PC-3 (cell line): ENCODE results near the gene MLPH.

Source experiments
- EZH2phosphoT487 ChIP-seq: fragments of 300-600 bp; sonication (generic); IDR thresholded peaks from 2 replicates; pipeline ENCODE4 v1.6.1; 2018; ENCODE audit warnings: mild to moderate bottlenecking, antibody characterized with exemption, low read length, borderline replicate concordance
- TF ChIP-seq, protein P1 (sequence below): fragments of 300-600 bp; sonication (generic); conservative IDR thresholded peaks from 2 replicates; pipeline ENCODE4 v1.5.1; 2017; ENCODE audit warnings: antibody characterized with exemption, low read depth, mild to moderate bottlenecking, low read length

DNA sequence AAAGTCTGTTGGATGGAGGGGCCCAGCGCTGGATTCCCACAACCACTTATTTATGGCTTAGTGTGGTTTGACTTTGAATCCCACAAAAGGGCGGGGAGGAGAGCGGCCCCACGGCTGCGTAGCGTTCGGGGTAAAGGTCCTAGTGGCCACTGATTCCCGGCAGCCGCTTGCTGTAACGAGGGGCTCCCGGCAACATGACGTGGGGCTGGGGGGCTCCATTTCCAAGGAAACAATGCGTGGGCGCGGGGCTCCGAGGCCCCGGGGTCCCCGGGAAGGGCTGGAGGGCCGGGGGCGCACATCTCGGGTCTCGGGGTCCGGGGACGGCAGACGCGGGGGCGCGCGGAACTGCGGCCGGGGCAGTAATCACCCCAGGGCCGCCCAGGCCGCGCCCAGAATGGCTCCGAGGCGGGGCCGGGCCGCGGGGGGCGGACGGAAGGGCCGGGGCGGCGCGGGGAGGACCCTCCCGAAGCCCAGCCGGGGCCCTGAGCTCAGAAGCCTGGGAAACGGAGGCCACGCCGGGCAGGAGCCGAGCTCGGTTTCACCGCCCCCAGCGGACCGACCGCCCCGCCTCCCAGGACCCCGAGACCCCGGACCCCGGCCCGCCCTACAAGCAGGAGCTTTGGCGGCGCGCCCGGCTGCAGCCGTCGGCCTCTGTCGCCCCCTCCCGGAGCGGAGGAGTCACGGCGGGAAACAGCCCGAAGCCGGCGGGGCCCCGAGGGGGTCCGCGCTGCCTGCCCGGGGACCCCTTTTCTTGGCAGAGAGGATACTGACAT is 11.9 kb upstream of the MLPH start:
- TF ChIP-seq, protein P1, sequence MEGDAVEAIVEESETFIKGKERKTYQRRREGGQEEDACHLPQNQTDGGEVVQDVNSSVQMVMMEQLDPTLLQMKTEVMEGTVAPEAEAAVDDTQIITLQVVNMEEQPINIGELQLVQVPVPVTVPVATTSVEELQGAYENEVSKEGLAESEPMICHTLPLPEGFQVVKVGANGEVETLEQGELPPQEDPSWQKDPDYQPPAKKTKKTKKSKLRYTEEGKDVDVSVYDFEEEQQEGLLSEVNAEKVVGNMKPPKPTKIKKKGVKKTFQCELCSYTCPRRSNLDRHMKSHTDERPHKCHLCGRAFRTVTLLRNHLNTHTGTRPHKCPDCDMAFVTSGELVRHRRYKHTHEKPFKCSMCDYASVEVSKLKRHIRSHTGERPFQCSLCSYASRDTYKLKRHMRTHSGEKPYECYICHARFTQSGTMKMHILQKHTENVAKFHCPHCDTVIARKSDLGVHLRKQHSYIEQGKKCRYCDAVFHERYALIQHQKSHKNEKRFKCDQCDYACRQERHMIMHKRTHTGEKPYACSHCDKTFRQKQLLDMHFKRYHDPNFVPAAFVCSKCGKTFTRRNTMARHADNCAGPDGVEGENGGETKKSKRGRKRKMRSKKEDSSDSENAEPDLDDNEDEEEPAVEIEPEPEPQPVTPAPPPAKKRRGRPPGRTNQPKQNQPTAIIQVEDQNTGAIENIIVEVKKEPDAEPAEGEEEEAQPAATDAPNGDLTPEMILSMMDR, result peak; percentile 86
- TF ChIP-seq EZH2phosphoT487, result no peak
